ENCODE measurements around the gene RFPL3.
"Not testable (repeated sequence)": the region's sequence is repeated elsewhere in the genome, so short reads cannot be mapped to it uniquely, and the experiment has no call there.

RFPL3 gene

GRCh38 chr22:32331236-32331917, 26.3 kb upstream of the RFPL3 start:
- DNase-seq = no peak

GRCh38 chr22:32331918-32332725, 25.5 kb upstream of the RFPL3 start:
- no peak for DNase-seq

- DNase-seq = no peak
Measured at GRCh38 chr22:32333141-32333768, 24.4 kb upstream of the RFPL3 start.

- no peak for DNase-seq
Measured at GRCh38 chr22:32333769-32334659, 23.7 kb upstream of the RFPL3 start.

GRCh38 chr22:32334660-32335365, 22.9 kb upstream of the RFPL3 start:
- no peak for DNase-seq

GRCh38 chr22:32335471-32335870, 22.2 kb upstream of the RFPL3 start:
- no peak for DNase-seq

GRCh38 chr22:32336121-32336603, 21.5 kb upstream of the RFPL3 start:
- no peak for DNase-seq

- no peak for DNase-seq
Measured at GRCh38 chr22:32336771-32337424, 20.8 kb upstream of the RFPL3 start.

- not testable (repeated sequence) for DNase-seq
Measured at GRCh38 chr22:32337425-32337824, 20.2 kb upstream of the RFPL3 start.

GRCh38 chr22:32338757-32339156, 18.9 kb upstream of the RFPL3 start:
- no peak for DNase-seq

- no peak for DNase-seq
Measured at GRCh38 chr22:32339190-32340012, 18.3 kb upstream of the RFPL3 start.

- DNase-seq = no peak
Measured at GRCh38 chr22:32340411-32340810, 17.3 kb upstream of the RFPL3 start.

GRCh38 chr22:32341122-32341740, 16.4 kb upstream of the RFPL3 start:
- DNase-seq = no peak

GRCh38 chr22:32342977-32343376, 14.7 kb upstream of the RFPL3 start:
- no peak for DNase-seq

- no peak for DNase-seq
Measured at GRCh38 chr22:32343941-32344340, 13.7 kb upstream of the RFPL3 start.

GRCh38 chr22:32348031-32348611, 9.5 kb upstream of the RFPL3 start:
- DNase-seq = no peak

- not testable (repeated sequence) for DNase-seq
Measured at GRCh38 chr22:32351875-32352274, 5.8 kb upstream of the RFPL3 start.

- no peak for DNase-seq
Measured at GRCh38 chr22:32352681-32353080, 5.0 kb upstream of the RFPL3 start.

GRCh38 chr22:32353292-32353691, 4.4 kb upstream of the RFPL3 start:
- no peak for DNase-seq

GRCh38 chr22:32353840-32354239, 3.8 kb upstream of the RFPL3 start:
- DNase-seq = no peak

Measured in activated naive CD4-positive, alpha-beta T cell treated with Interleukin-2 at 50 U/mL for 16 hours (primary cell).